Body of pancreas (tissue), 4 donors: Measurements from ENCODE around the gene USF3.

Experiments used
- CTCF ChIP-seq, 7 experiments: fragments of 450-650 bp in 4 of 7; fragments of 200-600 bp in 3 of 7; sonication (generic) in 3 of 7; IDR thresholded peaks; one replicate each; pipeline ENCODE4 v1.5.1; 2016 to 2019; ENCODE audit warnings: antibody characterized with exemption in 7 of 7
- POLR2A ChIP-seq, 3 donors: fragments of 450-650 bp; IDR thresholded peaks; one replicate each; pipeline ENCODE4 v1.6.1; 2016; ENCODE audit warnings: antibody characterized with exemption in 3 of 3, mild to moderate bottlenecking in 2 of 3

- TF ChIP-seq CTCF (IDR thresholded peaks at IDR 0.05), result no peak
- TF ChIP-seq POLR2A (IDR thresholded peaks at IDR 0.05), result no peak
Measured at GRCh38 chr3:113630956-113631542, 65.4 kb downstream of the USF3 start.
